NCI-H146 treated with DMSO at 0.1 percent for 48 hours (cell line): ENCODE results near the gene PKMYT1.
"Not testable (repeated sequence)": the region's sequence is repeated elsewhere in the genome, so short reads cannot be mapped to it uniquely, and the experiment has no call there.

Experiments used
- DNase-seq: peaks from one replicate; lab custom pipeline; 2025; ENCODE audit not compliant: unreplicated experiment; lab: John Stamatoyannopoulos, UW

The PKMYT1 gene

DNA sequence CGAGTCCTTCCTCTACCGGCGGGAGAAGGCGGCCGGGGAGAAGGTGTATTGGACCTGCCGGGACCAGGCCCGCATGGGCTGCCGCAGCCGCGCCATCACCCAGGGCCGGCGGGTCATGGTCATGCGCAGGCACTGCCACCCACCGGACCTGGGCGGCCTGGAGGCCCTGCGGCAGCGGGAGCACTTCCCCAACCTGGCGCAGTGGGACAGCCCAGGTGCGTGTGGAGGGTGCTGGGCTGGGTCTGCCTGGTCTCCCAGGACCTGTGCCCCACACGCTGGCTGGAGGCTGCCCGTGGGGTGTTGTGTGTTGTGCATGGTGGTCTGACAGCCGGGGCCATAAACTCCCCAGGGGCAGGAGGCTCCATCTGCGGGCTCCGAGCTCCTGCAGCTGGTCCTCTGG, 43.1 kb downstream of the PKMYT1 start:
- DNase-seq = no peak

GRCh38 chr16:2936436-2937011, 43.7 kb downstream of the PKMYT1 start:
- DNase-seq = no peak

- no peak for DNase-seq
These were observed 45.8 kb downstream of the PKMYT1 start for GRCh38 chr16:2934450-2934849.

- DNase-seq = no peak
These were observed 46.5 kb downstream of the PKMYT1 start for GRCh38 chr16:2933701-2934100.

GRCh38 chr16:2933136-2933535, 47.1 kb downstream of the PKMYT1 start:
- DNase-seq = no peak

GRCh38 chr16:2931231-2931914, 48.9 kb downstream of the PKMYT1 start:
- DNase-seq = not testable (repeated sequence)

GRCh38 chr16:2930236-2930635, 50.0 kb downstream of the PKMYT1 start:
- DNase-seq = no peak

- DNase-seq = no peak
These were observed 50.6 kb downstream of the PKMYT1 start for GRCh38 chr16:2929693-2930092.

DNA sequence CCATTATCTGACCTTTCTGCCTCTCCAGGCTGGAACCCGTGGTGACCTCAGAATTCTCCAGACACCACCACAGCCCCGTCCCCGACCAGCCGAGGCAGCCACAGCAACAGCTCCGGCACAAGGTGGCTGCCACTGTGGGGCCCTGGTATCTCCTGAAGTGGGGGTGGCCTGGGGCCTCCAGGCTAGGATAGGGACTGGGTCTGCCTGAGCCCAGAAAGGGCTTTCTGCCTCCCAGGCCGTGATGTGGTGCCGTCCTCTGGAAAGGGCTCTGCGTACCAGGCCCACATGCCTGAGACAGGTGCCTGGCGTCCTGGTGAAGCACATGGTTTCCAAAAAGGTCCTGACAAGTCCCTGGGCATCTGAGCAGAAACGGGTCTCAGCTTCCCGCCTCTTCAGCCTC, 51.5 kb downstream of the PKMYT1 start:
- DNase-seq = no peak

DNA sequence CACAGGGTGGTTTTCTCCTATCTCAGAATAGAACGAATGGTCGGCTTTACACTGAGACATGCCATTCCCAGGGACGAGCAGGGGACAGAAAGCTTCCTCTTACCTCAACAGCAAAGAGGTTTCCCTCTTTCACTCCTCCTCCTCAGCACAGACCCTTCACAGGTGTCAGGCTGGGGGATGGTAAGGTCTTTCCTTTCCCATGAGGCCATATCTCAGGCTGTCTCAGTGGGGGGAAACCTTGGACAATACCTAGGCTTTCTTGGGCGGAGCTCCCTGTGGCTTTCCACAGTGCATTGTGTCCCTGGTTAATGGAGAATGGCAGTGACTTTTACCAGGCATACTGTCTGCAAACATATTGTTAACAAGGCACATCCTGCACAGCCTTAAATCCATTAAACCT, 52.1 kb downstream of the PKMYT1 start:
- DNase-seq = not testable (repeated sequence)

- DNase-seq = peak; percentile 91
These were observed 53.1 kb downstream of the PKMYT1 start for GRCh38 chr16:2927010-2927646.

GRCh38 chr16:2926650-2926999, 53.6 kb downstream of the PKMYT1 start:
- no peak for DNase-seq

- DNase-seq = peak; percentile 66
These were observed 54.1 kb downstream of the PKMYT1 start for GRCh38 chr16:2925951-2926649.

DNA sequence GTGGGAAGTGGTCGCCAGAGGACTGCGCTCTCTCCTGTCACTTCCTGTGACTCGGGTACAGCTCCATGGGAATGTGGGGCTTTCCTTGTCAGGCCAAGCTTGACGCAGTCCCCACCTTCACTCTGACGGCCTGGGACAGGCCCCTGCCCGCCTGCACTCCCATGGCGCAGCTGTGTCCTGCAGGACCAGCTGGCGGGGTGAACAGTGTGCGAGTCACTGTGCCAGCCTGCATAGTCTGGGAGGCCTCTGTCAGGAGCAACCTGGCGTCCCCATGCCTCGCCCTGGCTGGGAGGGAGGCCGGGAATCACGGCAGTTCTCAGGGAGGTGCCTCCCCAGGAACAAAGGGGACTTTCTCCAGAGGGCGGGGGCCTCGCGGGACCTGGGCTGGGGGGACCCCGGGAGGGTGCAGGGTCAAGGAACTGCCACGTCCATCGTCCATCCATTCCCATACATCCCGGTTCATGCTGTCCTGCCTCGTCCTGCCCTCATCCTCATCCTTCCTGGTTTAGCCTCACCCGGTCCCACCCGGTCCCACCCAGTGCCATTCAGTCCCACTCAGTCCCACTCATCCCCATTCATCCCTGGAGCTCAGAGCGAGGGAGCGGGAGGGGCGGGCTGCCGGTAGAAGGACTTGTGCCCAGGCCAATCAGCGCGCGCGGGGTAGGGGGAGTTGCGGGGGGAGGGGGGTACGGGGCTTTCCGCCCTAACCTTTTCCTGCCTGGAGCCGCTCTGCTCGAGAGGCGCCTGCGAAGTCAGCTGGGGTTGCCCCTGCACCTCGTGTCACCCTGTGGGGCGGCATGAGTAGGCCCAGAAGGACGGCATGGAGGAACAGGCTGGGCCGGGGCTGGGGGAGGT, 55.1 kb downstream of the PKMYT1 start:
- no peak for DNase-seq

DNA sequence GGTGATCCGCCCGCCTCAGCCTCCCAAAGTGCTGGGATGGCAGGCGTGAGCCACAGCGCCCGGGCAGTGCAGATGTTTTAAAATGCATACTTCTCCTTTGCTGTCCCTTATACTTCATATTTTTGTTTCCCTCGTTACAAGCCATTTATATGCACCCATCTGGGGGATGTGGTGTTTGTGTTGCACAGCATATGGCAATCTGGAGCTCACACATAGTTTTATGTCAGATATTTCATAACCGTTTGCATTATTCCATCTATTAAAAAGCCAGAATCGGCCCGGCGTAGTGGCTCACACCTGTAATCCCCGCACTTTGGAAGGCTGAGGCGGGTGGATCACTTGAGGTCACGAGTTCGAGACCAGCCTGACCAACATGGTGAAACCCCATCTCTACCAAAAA, 56.8 kb downstream of the PKMYT1 start:
- DNase-seq = no peak
